Stomach (tissue), 9 donors: ENCODE data around the gene SORCS1. TPM values are rescaled to one million over a fixed set of nuclear protein-coding genes. Genes with fewer than 3 reads are reported as not detected.

Experiments
- DNase-seq, 2 donors: peaks; one replicate each; pipeline versions ENCODE4 v3.0.0 to v3.0.0-alpha.2; 2013 to 2019
- H3K27ac ChIP-seq, 5 donors: fragments of 200-600 bp in 4 of 5; sonication (generic) in 4 of 5; one replicate each; pipeline ENCODE4 v1.5.1; 2013 to 2019; ENCODE audit warnings: mild to moderate bottlenecking in 1 of 5, moderate library complexity in 1 of 5
- H3K27me3 ChIP-seq, 3 donors: fragments of 200-600 bp; sonication (generic); one replicate each; pipeline ENCODE4 v1.5.1; 2017 to 2019; ENCODE audit warnings: mixed run types in 1 of 3
- H3K36me3 ChIP-seq, 4 donors: fragments of 200-600 bp; sonication (generic); 1 replicate in 3 of 4; 2 replicates in 1 of 4; pipeline ENCODE4 v1.5.1; 2016 to 2019
- H3K4me1 ChIP-seq, 4 donors: fragments of 200-600 bp; sonication (generic); one replicate each; pipeline ENCODE4 v1.5.1; 2016 to 2019
- H3K4me3 ChIP-seq, 4 donors: fragments of 200-600 bp; sonication (generic) in 3 of 4; one replicate each; pipeline ENCODE4 v1.5.1; 2016 to 2019; ENCODE audit warnings: mild to moderate bottlenecking in 1 of 4
- H3K9me3 ChIP-seq, 4 donors: fragments of 200-600 bp; sonication (generic); one replicate each; pipeline ENCODE4 v1.5.1; 2016 to 2019
- EP300 ChIP-seq: sonication (generic); formaldehyde crosslinking; IDR thresholded peaks from one replicate; pipeline ENCODE4 v1.6.1; 2017; ENCODE audit warnings: antibody characterized with exemption
- POLR2A ChIP-seq, 4 donors: fragments of 450-650 bp; IDR thresholded peaks; one replicate each; pipeline ENCODE4 v1.6.1; 2016; ENCODE audit warnings: antibody characterized with exemption in 4 of 4, control low read depth in 2 of 4, mild to moderate bottlenecking in 1 of 4, moderate library complexity in 1 of 4
- POLR2AphosphoS5 ChIP-seq, 3 donors: sonication (generic); formaldehyde crosslinking; IDR thresholded peaks; one replicate each; pipeline ENCODE4 v1.6.1; 2016; ENCODE audit warnings: antibody characterized with exemption in 3 of 3
- WGBS, 5 donors: extraction: QIAGEN DNeasy Blood & Tissue Kit in 3 of 5; methylation state at CpG; one replicate each; pipeline versions ENCODE4 v1.1.5 to v1.1.7; 2013 to 2018; 5-methylcytosine and 5-hydroxymethylcytosine counted together
- intact Hi-C: fragments of 100-400 bp; cut with DNase I; formaldehyde crosslinking; loops from one replicate; pipeline ENCODE4 v1.15.1; 2023; ENCODE audit warnings: low total_unique reads
- polyA plus RNA-seq, 3 donors: library from polyadenylated mRNA; stranded (reverse); fragments of 200-250 nt; gene quantifications; one replicate each; pipeline ENCODE4 v1.2.3, GENCODE V29; 2013
- total RNA-seq, 5 donors: library from RNA; depleted of rRNA; stranded (reverse); fragments of >200 nt; gene quantifications; one replicate each; pipeline versions ENCODE4 v1.1.0 to v1.2.3, GENCODE V29; 2014 to 2016
- TF ChIP-seq, protein P1 (sequence below), 7 experiments: fragments of 450-650 bp in 4 of 7; fragments of 200-600 bp in 3 of 7; sonication (generic) in 3 of 7; IDR thresholded peaks; one replicate each; pipeline ENCODE4 v1.5.1; 2016 to 2019; ENCODE audit warnings: antibody characterized with exemption in 7 of 7, control low read depth in 2 of 7, mild to moderate bottlenecking in 1 of 7
- donor health status: healthy with polysubstance abuse.
- donor health status: Bipolar disorder and iron deficiency.
- donor health status: healthy.

Gene SORCS1
- total and polyA plus RNA-seq, 8 donors: 0.25 to 10.1 (median 0.69) TPM

GRCh38 chr10:107022600-107023354 is 141.7 kb downstream of the SORCS1 start:
- peak in 1 of 2 donors; percentile 14 for DNase-seq

GRCh38 chr10:107019154-107019553 is 145.4 kb downstream of the SORCS1 start:
- intact Hi-C loops: no loop called here
- 63 to 74% (median 71%) methylated on average over 2 of the region's 2 CpGs for WGBS, 5 donors
- DNase-seq: no peak

More at GRCh38 chr10:107022600-107023354, 141.7 kb downstream of the SORCS1 start:
- Histone ChIP-seq H3K9me3 (peaks cover 0 to 3% (median under 1%) of the 10 kb centered on the region in 4 donors), H3K27ac (no peak overlapping the region), H3K36me3 (no peaks in the 10 kb centered on the region), H3K27me3 (no peaks in the 10 kb centered on the region), H3K4me1 (no peaks in the 10 kb centered on the region), H3K4me3 (no peak overlapping the region)
- WGBS, 5 donors: 70 to 84% (median 77%) methylated on average over 6 of the region's 6 CpGs
- TF ChIP-seq EP300 (no peak), POLR2AphosphoS5 (IDR thresholded peaks at IDR 0.05) (no peak), POLR2A (IDR thresholded peaks at IDR 0.05) (no peak)
- TF ChIP-seq, protein P1, sequence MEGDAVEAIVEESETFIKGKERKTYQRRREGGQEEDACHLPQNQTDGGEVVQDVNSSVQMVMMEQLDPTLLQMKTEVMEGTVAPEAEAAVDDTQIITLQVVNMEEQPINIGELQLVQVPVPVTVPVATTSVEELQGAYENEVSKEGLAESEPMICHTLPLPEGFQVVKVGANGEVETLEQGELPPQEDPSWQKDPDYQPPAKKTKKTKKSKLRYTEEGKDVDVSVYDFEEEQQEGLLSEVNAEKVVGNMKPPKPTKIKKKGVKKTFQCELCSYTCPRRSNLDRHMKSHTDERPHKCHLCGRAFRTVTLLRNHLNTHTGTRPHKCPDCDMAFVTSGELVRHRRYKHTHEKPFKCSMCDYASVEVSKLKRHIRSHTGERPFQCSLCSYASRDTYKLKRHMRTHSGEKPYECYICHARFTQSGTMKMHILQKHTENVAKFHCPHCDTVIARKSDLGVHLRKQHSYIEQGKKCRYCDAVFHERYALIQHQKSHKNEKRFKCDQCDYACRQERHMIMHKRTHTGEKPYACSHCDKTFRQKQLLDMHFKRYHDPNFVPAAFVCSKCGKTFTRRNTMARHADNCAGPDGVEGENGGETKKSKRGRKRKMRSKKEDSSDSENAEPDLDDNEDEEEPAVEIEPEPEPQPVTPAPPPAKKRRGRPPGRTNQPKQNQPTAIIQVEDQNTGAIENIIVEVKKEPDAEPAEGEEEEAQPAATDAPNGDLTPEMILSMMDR (IDR thresholded peaks at IDR 0.05): no peak
- intact Hi-C loops: no loop called here

DNA sequence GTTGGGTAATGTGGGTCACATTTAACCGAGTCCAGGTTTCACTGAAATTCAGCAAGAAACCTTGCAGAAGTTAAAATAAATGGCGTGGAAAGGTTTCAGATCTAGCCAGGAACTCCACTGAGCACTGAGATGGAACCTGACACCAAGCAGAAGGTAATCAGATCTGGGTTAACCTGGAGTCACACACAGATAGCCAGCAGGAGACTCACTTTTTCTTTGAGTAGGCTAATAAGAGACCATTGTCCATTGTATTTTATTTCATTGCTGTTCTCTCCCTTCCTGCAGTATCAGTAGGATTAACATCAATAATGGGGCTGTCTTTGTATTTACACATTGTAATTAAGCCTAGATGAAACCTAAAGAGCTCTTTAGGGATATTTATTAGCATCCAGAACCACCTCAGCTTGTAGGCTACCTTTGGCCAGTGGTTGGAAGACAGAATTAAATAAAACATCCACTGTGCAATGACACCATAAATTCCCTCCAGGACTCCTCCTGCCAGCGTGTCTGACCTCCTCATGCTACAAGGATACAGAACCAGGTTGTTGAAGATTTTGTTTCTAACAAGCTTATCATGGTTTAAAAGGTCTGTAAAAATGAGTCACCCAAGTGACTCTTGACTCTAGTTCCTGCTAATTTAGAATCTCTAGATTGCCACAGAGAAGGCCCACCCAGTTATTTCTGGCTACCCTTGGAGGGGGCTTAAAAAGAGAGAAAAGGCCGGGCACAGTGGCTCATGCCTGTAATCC is 151.1 kb downstream of the SORCS1 start:
- H3K36me3 ChIP-seq: no peaks in the 10 kb centered on the region
- DNase-seq: no peak
- 52 to 65% (median 61%) methylated on average over 4 of the region's 4 CpGs for WGBS, 5 donors
- no peak overlapping the region for H3K4me3 ChIP-seq
- H3K27me3 ChIP-seq: no peaks in the 10 kb centered on the region
- H3K4me1 ChIP-seq: no peaks in the 10 kb centered on the region
- intact Hi-C loops: no loop called here
- H3K9me3 ChIP-seq: peaks cover 0 to 11% (median 6%) of the 10 kb centered on the region in 4 donors
- TF ChIP-seq POLR2AphosphoS5 (IDR thresholded peaks at IDR 0.05) (no peak), EP300 (no peak), POLR2A (IDR thresholded peaks at IDR 0.05) (no peak)
- TF ChIP-seq, protein P1 (IDR thresholded peaks at IDR 0.05): no peak
- no peak overlapping the region for H3K27ac ChIP-seq

More at GRCh38 chr10:107019154-107019553, 145.4 kb downstream of the SORCS1 start:
- no peaks in the 10 kb centered on the region for H3K27me3 ChIP-seq
- H3K9me3 ChIP-seq: peaks cover 0 to 11% (median 6%) of the 10 kb centered on the region in 4 donors
- TF ChIP-seq POLR2A (IDR thresholded peaks at IDR 0.05) (no peak), POLR2AphosphoS5 (IDR thresholded peaks at IDR 0.05) (no peak), EP300 (no peak)
- TF ChIP-seq, protein P1 (IDR thresholded peaks at IDR 0.05): no peak
- no peaks in the 10 kb centered on the region for H3K36me3 ChIP-seq
- H3K4me1 ChIP-seq: no peaks in the 10 kb centered on the region
- H3K4me3 ChIP-seq: no peak overlapping the region
- H3K27ac ChIP-seq: no peak overlapping the region

DNA sequence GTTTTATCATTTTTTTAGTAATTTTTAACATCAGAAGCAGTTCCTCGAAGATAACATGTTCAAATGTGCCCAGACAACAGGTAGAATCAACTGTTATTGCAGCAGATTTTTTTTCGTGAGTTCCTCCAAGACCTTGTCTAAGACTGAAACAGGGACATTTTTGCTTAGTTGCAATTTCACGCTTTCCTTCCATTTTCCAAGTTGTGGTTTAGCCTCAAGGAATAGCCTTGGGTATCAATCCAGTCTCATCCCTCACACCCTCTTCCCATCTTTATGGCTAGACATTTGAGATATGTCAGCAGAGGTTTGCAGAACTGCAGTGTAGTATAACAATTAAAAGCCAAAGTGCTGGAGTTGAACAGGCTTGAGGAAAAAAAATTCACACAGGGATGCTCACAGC is 152.5 kb downstream of the SORCS1 start:
- TF ChIP-seq EP300 (no peak), POLR2A (IDR thresholded peaks at IDR 0.05) (no peak), POLR2AphosphoS5 (IDR thresholded peaks at IDR 0.05) (no peak)
- TF ChIP-seq, protein P1 (IDR thresholded peaks at IDR 0.05): no peak
- intact Hi-C loops: no loop called here
- H3K36me3 ChIP-seq: no peaks in the 10 kb centered on the region
- H3K4me3 ChIP-seq: no peak overlapping the region
- DNase-seq: no peak
- no peaks in the 10 kb centered on the region for H3K27me3 ChIP-seq
- no peaks in the 10 kb centered on the region for H3K4me1 ChIP-seq
- no peak overlapping the region for H3K27ac ChIP-seq
- 69 to 79% (median 72%) methylated on average over 3 of the region's 3 CpGs for WGBS, 5 donors
- peaks cover 0 to 4% (median 3%) of the 10 kb centered on the region in 4 donors for H3K9me3 ChIP-seq
